HG03064 (cell line): Measurements from ENCODE around the gene TMEM154.

ENCODE experiments used
- ATAC-seq: cut with Tn5 transposase; IDR thresholded peaks from one replicate; pipeline ENCODE4 v1.9.1; 2021; ENCODE audit warnings: low read depth; ENCODE audit not compliant: unreplicated experiment

Gene TMEM154

GRCh38 chr4:152679414-152680281 is at the start of gene TMEM154:
Gene TMEM154 (minus strand): TSS chr4:152679997. CDS start chr4:152679933, 64 bp downstream.
- peak; percentile 77 for ATAC-seq

DNA sequence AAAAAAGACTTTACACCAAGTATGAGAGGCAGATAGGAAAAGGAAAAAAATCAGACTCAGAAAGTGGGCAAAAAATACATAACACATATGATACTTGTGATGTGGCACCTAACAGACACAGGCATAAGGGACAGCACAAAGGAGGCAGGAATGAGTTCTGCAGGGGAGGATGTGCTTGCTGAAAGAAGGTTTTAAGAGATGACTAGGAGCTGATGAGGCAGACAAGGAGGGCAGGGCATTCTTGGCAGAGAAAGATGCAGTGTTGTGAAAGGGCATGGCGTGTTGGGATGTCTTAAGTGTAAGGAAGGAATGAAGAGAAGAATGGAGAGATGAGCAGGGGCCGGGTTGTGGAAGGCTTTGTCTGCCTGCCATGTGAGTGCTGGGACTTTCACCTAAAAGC is 49.7 kb upstream of the TMEM154 start:
- ATAC-seq = no peak

GRCh38 chr4:152728343-152728742 is 48.5 kb upstream of the TMEM154 start:
- ATAC-seq = no peak

DNA sequence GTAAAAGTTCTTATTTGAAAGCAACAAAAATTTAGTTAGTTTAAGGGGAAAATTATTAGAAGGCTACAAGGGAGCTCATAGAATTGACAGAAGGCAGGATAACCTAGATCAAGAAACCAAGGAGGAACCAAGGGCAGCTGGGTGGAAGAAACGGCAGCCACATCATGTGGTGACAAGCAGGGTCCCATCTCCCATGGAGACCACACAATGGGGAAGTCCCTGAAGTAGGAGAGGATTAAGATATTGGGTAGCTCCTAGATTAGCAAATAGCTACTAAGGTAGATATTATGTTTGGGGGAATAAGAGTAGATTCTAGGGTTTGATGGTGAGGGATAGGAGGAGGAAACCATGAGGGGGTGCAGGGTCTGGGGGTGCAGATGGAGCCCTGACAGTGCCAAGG is 48.0 kb upstream of the TMEM154 start:
- no peak for ATAC-seq

DNA sequence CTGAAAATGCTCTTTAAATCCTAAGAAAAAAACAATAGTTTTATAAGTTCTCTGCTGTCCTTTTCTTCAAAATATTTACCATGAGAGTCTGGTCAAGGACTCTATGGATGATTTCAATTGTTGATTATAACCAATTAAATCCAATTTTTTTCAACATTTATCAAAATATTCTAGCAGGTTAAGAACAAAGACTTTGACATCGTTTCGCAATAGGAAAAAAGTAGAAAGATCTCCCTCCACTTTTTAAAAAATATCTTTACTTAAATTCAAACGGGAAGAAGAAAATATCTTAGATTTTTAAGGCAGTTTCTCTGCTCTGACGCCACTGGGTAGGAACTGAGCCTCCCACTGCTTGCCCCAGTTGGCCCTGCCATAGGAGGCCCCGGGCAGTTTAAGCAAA is 44.7 kb upstream of the TMEM154 start:
- ATAC-seq = no peak

DNA sequence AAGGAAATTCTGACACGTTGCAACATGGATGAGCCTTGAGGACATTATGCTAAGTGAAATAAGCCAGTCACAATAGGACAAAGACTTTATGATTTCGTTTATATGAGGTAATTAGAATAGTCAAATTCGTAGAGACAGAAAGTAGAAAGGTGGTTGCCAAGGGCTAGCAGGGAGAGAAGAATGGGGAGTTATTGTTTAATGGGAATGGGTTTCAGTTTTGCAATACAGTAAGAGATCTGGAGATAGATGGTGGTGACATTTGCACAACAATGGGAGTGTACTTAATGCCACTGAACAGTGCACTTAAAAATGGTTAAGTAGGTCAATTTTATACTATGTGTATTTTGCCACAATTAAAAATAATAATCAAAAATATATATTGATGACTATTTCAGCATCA is 43.4 kb upstream of the TMEM154 start:
- ATAC-seq = no peak

DNA sequence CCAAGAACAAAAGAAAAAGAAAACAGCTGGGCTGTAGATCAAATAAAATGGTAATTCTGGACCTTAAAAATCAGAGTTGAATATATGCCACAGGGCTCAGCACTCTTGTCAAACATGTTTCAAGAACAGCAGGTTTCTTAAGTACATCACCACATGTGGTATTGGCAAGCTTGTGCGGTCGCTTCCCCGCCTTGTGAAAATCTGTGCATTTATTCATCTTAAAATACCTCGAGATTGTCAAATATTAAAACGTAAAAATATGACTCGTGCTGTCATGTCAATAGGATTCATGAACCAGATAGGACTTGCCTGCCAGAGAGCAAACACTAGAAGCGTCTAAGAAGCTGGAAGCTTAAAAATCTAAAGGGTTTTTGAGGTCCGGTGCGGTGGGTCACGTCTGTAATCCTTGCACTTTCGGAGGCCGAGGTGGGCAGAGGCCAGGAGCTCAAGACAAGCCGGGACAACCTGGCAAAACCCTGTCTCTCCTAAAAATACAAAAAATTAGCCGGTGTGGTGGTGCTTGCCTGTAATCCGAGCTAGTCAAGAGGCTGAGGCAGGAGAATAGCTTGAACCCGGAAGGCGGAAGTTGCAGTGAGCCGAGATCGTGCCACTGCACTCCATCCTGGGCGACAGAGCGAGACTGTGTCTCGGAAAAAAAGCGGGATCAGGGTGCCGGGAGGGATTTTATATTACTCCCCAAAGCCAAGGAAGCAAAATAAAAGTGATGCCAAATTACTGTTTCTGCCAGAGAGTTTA is 40.2 kb upstream of the TMEM154 start:
- no peak for ATAC-seq

GRCh38 chr4:152719291-152719690 is 39.5 kb upstream of the TMEM154 start:
- no peak for ATAC-seq

DNA sequence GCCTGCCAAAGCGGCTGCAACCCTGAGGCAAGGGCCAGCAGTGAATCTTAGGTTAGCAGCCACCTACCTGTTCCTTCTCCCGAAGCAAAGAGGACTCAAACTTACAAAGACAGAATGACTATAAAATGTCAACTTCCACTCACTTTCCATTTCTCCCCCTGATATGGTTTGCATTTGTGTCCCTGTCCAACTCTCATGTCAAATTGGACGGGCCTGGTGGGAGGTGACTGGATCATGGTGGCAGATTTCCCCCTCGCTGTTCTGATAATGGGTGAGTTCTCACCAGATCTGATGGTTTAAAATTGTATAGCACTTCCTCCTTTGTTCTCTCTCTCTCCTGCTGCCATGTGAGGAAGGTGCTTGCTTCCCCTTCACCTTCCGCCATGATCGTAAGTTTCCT is 35.3 kb upstream of the TMEM154 start:
- ATAC-seq = no peak

GRCh38 chr4:152713951-152714705 is 34.3 kb upstream of the TMEM154 start:
- ATAC-seq = no peak

DNA sequence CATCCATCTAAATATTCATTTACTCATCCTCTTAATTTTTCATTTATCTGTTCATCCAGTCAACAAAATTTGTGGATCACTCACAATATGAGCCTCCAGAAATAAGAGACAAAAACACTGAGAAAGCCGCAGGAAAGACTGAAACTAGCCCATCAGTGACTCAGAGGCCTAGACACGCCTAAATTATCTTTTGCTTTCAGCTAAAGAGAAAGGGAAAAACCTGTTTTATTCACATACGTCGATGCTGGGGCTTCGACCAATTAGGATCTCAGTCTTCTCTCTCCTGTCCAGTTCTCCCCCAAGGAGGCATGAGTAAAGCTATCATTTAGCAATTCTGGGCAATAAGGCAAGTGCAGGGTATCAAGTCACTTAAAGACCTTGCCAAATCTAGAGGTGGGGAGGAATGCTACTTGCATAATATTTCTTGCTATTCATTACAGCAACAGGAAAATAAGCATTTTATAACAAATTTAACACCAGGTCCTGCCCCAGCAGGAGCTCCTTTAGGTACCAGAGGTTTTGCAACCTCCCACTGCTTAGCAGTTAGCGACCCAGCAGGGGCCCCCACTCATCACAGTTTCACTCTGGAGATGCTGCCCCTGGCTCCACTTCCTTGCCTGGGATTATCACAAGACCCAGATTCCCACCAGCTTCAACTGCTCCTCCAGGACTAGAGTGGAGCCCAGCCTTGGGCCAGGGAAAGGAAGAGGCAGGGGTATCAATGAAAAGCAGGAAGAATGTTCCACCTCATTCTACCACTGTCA is 30.1 kb upstream of the TMEM154 start:
- ATAC-seq = no peak

DNA sequence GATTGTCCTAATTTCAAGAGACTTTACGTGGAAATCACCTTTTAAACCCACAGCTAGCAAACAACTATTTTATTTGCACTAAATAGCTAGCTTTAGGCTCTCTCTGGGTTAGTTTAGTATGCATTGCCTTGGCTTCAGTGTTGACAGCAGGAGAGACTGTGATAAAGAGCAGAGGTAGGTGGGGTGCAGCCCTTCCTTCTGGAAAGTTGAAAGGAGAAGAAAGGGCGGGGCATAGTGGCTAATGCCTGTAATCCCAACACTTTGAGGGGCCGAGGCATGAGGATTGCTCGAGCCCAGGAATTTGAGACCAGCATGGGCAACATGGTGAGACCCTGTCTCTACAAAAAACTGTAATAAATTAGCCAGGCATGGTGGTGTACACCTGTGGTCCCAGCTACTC is 29.0 kb upstream of the TMEM154 start:
- no peak for ATAC-seq

GRCh38 chr4:152708361-152708760 is 28.6 kb upstream of the TMEM154 start:
- ATAC-seq = no peak

DNA sequence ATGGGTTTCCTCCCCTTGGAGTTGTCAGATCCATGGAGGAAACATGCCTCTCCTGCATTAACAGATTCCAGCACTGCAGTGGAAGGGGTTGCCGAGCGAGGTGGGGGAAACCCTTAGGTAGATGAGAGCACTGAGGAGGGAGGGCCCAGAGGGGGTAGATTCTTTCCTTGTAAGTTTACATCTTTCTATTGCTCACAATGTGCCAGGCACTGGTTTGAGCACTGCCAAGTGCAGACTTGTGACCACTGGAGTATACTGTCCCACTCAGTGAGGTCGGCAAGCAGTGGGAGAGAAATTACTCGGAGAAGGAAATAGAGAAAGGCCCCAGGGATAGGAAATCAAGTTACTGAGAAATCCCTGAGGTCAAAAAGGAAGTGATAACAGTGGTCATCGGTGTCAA is 27.8 kb upstream of the TMEM154 start:
- ATAC-seq = no peak

DNA sequence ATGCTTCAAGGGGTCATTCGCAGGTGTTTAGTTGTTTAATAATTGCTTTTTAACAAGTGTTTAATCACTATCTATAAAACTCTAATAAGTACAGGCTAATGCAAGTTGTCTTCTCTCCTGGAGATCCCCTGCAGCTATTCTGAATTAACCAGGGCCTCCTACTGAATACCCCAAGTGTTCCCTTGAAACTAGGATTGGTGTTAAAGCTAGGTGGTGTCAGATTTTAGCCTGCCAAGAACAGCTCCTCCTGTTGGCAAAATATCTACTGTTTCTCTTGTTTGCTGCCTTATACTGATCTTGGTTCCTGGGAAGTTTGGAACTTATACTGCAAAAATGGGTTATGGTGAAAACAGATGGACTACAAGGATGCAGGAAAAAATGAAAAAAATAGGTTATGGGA is 26.1 kb upstream of the TMEM154 start:
- ATAC-seq = no peak

GRCh38 chr4:152704788-152705187 is 25.0 kb upstream of the TMEM154 start:
- no peak for ATAC-seq

- ATAC-seq = no peak
Observed at GRCh38 chr4:152700151-152700550, 20.4 kb upstream of the TMEM154 start.

GRCh38 chr4:152699313-152699712 is 19.5 kb upstream of the TMEM154 start:
- ATAC-seq = no peak

- no peak for ATAC-seq
Observed at GRCh38 chr4:152698089-152698499, 18.3 kb upstream of the TMEM154 start.
